Right atrium auricular region (tissue), 2 donors: Measurements from ENCODE around the gene ELOVL5. TPM values are rescaled to one million over a fixed set of nuclear protein-coding genes. Genes with fewer than 3 reads are reported as not detected.

Source experiments
- DNase-seq: peaks from one replicate; pipeline ENCODE4 v3.0.0-alpha.2; 2019; ENCODE audit warnings: low spot score
- H3K27ac ChIP-seq, 2 donors: fragments of 200-600 bp; sonication (generic); 1 replicate in 1 of 2; 2 replicates in 1 of 2; pipeline ENCODE4 v1.5.1; 2016 to 2019
- H3K27me3 ChIP-seq, 2 donors: fragments of 200-600 bp; sonication (generic); one replicate each; pipeline versions ENCODE4 v1.5.1 to v1.6.0; 2017 to 2019
- H3K36me3 ChIP-seq: fragments of 200-600 bp; sonication (generic); one replicate; pipeline ENCODE4 v1.5.1; 2016
- H3K4me1 ChIP-seq, 2 donors: fragments of 200-600 bp; sonication (generic); one replicate each; pipeline versions ENCODE4 v1.5.1 to v1.6.0; 2017 to 2019
- H3K4me3 ChIP-seq, 2 donors: fragments of 200-600 bp; sonication (generic); 1 replicate in 1 of 2; 2 replicates in 1 of 2; pipeline ENCODE4 v1.5.1; 2017 to 2019; ENCODE audit warnings: mild to moderate bottlenecking in 1 of 2, moderate library complexity in 1 of 2
- H3K9me3 ChIP-seq, 2 donors: fragments of 200-600 bp; sonication (generic); one replicate each; pipeline ENCODE4 v1.5.1; 2019
- CTCF ChIP-seq, 2 donors: fragments of 200-600 bp; sonication (generic); IDR thresholded peaks; one replicate each; pipeline ENCODE4 v1.5.1; 2019; ENCODE audit warnings: antibody characterized with exemption in 2 of 2
- total RNA-seq, 2 donors: library from RNA; depleted of rRNA; stranded (reverse); fragments of >200 nt; gene quantifications; one replicate each; pipeline ENCODE4 v1.1.0, GENCODE V29; 2016

ELOVL5 gene
- total RNA-seq, 2 donors from 2014 or later, result 31.2 to 34.9 TPM

GRCh38 chr6:53280207-53280606, 68.5 kb downstream of the ELOVL5 start:
- no peaks in the 10 kb centered on the region for H3K9me3 ChIP-seq

GRCh38 chr6:53279293-53279692, 69.5 kb downstream of the ELOVL5 start:
- no peak overlapping the region for H3K27ac ChIP-seq
- DNase-seq, result no peak
- H3K9me3 ChIP-seq, result no peaks in the 10 kb centered on the region
- no peak for TF ChIP-seq CTCF (IDR thresholded peaks at IDR 0.05)
- H3K4me3 ChIP-seq, result no peak overlapping the region
- H3K36me3 ChIP-seq, result peaks cover 7% of the 10 kb centered on the region
- no peaks in the 10 kb centered on the region for H3K27me3 ChIP-seq
- H3K4me1 ChIP-seq, result peaks cover 0 to 26% of the 10 kb centered on the region in 2 donors

More at GRCh38 chr6:53280207-53280606, 68.5 kb downstream of the ELOVL5 start:
- H3K27me3 ChIP-seq, result no peaks in the 10 kb centered on the region
- peaks cover 0 to 26% of the 10 kb centered on the region in 2 donors for H3K4me1 ChIP-seq
- DNase-seq, result no peak
- no peak overlapping the region for H3K27ac ChIP-seq
- no peak overlapping the region for H3K4me3 ChIP-seq
- TF ChIP-seq CTCF (IDR thresholded peaks at IDR 0.05), result no peak
- no peaks in the 10 kb centered on the region for H3K36me3 ChIP-seq

GRCh38 chr6:53273370-53273769, 75.4 kb downstream of the ELOVL5 start:
- Histone ChIP-seq H3K9me3 (no peaks in the 10 kb centered on the region), H3K36me3 (peaks cover 66% of the 10 kb centered on the region), H3K27me3 (no peaks in the 10 kb centered on the region)

GRCh38 chr6:53269827-53270226, 78.9 kb downstream of the ELOVL5 start:
- TF ChIP-seq CTCF (IDR thresholded peaks at IDR 0.05), result no peak
- Histone ChIP-seq H3K36me3 (peaks cover 64% of the 10 kb centered on the region), H3K9me3 (no peaks in the 10 kb centered on the region), H3K4me1 (peaks cover 0 to 2% of the 10 kb centered on the region in 2 donors), H3K27ac (no peak overlapping the region), H3K4me3 (no peak overlapping the region), H3K27me3 (no peaks in the 10 kb centered on the region)
- DNase-seq, result no peak

More at GRCh38 chr6:53273370-53273769, 75.4 kb downstream of the ELOVL5 start:
- Histone ChIP-seq H3K4me1 (no peaks in the 10 kb centered on the region), H3K27ac (no peak overlapping the region), H3K4me3 (no peak overlapping the region)
- TF ChIP-seq CTCF (IDR thresholded peaks at IDR 0.05), result no peak
- no peak for DNase-seq

GRCh38 chr6:53268858-53269608, 79.7 kb downstream of the ELOVL5 start:
- Histone ChIP-seq H3K4me3 (no peak overlapping the region), H3K27me3 (no peaks in the 10 kb centered on the region), H3K4me1 (peaks cover 0 to 8% of the 10 kb centered on the region in 2 donors), H3K9me3 (no peaks in the 10 kb centered on the region), H3K27ac (no peak overlapping the region), H3K36me3 (peaks cover 56% of the 10 kb centered on the region)
- no peak for DNase-seq
- no peak for TF ChIP-seq CTCF (IDR thresholded peaks at IDR 0.05)
